Loucy (cell line): ENCODE results near the gene HEATR5B.
"Not testable (repeated sequence)": the region's sequence is repeated elsewhere in the genome, so short reads cannot be mapped to it uniquely, and the experiment has no call there.

Experiments
- H2AFZ ChIP-seq: fragments of 200-600 bp; sonication (generic); 2 replicates; pipeline ENCODE4 v1.6.0; 2016; ENCODE audit warnings: antibody characterized with exemption, mild to moderate bottlenecking, low read length, moderate library complexity
- H3F3A ChIP-seq: fragments of 200-600 bp; 2 replicates; pipeline ENCODE4 v1.6.0; 2016; ENCODE audit warnings: antibody characterized with exemption, low read depth, mild to moderate bottlenecking
- H3K27me3 ChIP-seq: fragments of 200-600 bp; sonication (generic); 2 replicates; pipeline ENCODE4 v1.6.1; 2014; ENCODE audit warnings: low read length, mild to moderate bottlenecking; ENCODE audit not compliant: insufficient read depth, poor library complexity, severe bottlenecking
- H3K36me3 ChIP-seq: fragments of 200-600 bp; sonication (generic); 2 replicates; pipeline ENCODE4 v1.6.1; 2016; ENCODE audit warnings: low read length; ENCODE audit not compliant: insufficient read depth
- H3K4me1 ChIP-seq: fragments of 200-600 bp; sonication (generic); 2 replicates; pipeline ENCODE4 v1.5.1; 2014; ENCODE audit warnings: low read length, mild to moderate bottlenecking; ENCODE audit not compliant: insufficient read depth, poor library complexity, severe bottlenecking
- H3K4me2 ChIP-seq: fragments of 200-600 bp; sonication (generic); 2 replicates; pipeline ENCODE4 v1.6.0; 2014; ENCODE audit warnings: antibody characterized with exemption, low read length, low read depth, mild to moderate bottlenecking; ENCODE audit not compliant: poor library complexity, severe bottlenecking
- H3K4me3 ChIP-seq: fragments of 200-600 bp; sonication (generic); 2 replicates; pipeline ENCODE4 v1.5.1; 2014; ENCODE audit warnings: low read length, mild to moderate bottlenecking, mixed read lengths; ENCODE audit not compliant: poor library complexity, severe bottlenecking
- H3K79me2 ChIP-seq: fragments of 200-600 bp; sonication (generic); 2 replicates; pipeline ENCODE4 v1.6.1; 2014; ENCODE audit warnings: low read length; ENCODE audit not compliant: insufficient read depth
- H3K9ac ChIP-seq: fragments of 200-600 bp; sonication (generic); 2 replicates; pipeline ENCODE4 v1.6.0; 2014; ENCODE audit warnings: mild to moderate bottlenecking, low read depth, low read length, moderate library complexity; ENCODE audit not compliant: poor library complexity, severe bottlenecking
- H3K9me2 ChIP-seq: fragments of 200-600 bp; sonication (generic); replicated peaks from 2 replicates; pipeline ENCODE4 v1.6.1; 2016; ENCODE audit warnings: low read depth, low read length, mixed read lengths
- H3K9me3 ChIP-seq: fragments of 200-600 bp; sonication (generic); 2 replicates; pipeline ENCODE4 v1.6.1; 2014; ENCODE audit warnings: mild to moderate bottlenecking, antibody characterized with exemption, low read length, low read depth; ENCODE audit not compliant: insufficient read depth
- H4K20me1 ChIP-seq: fragments of 200-600 bp; sonication (generic); 2 replicates; pipeline ENCODE4 v1.6.0; 2014; ENCODE audit warnings: antibody characterized with exemption, low read length, mild to moderate bottlenecking; ENCODE audit not compliant: insufficient read depth, poor library complexity, severe bottlenecking
- EZH2phosphoT487 ChIP-seq: fragments of 200-600 bp; IDR thresholded peaks from 2 replicates; pipeline ENCODE4 v1.6.1; 2018; ENCODE audit warnings: antibody characterized with exemption, mild to moderate bottlenecking, moderate library complexity, borderline replicate concordance
- TF ChIP-seq, protein P1 (sequence below): fragments of 200-600 bp; sonication (generic); conservative IDR thresholded peaks from 2 replicates; pipeline ENCODE4 v1.5.1; 2014; ENCODE audit warnings: mild to moderate bottlenecking, antibody characterized with exemption, low read length

HEATR5B gene

DNA sequence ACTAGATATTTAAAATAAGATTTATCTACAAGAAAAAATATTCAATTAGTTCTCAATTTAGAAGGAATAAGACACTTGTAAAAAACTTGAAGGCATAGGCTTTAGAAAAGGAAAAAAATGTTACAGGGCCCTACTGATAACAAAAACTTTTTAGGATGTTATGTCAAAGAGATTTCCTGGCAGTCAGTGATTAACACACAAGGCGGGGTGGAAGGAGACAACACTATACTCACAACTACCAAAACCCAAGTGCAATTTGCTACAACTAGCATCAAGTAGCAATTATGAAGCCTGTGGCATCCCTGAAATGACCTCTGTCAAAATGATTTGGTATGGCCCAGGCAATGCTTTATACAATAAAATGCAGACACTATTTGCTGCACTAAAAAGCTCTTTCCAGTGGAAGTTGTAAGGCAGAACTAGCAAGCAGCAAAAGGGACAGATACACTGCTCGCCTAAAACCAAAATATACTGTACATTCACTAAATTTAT is 133.1 kb downstream of the HEATR5B start:
- H3K9me3 ChIP-seq = no peaks in the 10 kb centered on the region
- TF ChIP-seq, protein P1, sequence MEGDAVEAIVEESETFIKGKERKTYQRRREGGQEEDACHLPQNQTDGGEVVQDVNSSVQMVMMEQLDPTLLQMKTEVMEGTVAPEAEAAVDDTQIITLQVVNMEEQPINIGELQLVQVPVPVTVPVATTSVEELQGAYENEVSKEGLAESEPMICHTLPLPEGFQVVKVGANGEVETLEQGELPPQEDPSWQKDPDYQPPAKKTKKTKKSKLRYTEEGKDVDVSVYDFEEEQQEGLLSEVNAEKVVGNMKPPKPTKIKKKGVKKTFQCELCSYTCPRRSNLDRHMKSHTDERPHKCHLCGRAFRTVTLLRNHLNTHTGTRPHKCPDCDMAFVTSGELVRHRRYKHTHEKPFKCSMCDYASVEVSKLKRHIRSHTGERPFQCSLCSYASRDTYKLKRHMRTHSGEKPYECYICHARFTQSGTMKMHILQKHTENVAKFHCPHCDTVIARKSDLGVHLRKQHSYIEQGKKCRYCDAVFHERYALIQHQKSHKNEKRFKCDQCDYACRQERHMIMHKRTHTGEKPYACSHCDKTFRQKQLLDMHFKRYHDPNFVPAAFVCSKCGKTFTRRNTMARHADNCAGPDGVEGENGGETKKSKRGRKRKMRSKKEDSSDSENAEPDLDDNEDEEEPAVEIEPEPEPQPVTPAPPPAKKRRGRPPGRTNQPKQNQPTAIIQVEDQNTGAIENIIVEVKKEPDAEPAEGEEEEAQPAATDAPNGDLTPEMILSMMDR = no peak
- no peak for TF ChIP-seq EZH2phosphoT487
- no peak overlapping the region for H3K4me2 ChIP-seq
- peaks cover 3% of the 10 kb centered on the region for H3K4me1 ChIP-seq
- no peaks in the 10 kb centered on the region for H3F3A ChIP-seq
- no peaks in the 10 kb centered on the region for H3K27me3 ChIP-seq
- H3K4me3 ChIP-seq = no peak overlapping the region
- H3K9me2 ChIP-seq = no peaks in the 10 kb centered on the region
- H3K9ac ChIP-seq = no peak overlapping the region
- peaks cover 77% of the 10 kb centered on the region for H3K79me2 ChIP-seq
- H2AFZ ChIP-seq = no peak overlapping the region
- H4K20me1 ChIP-seq = peaks cover 23% of the 10 kb centered on the region
- no peaks in the 10 kb centered on the region for H3K36me3 ChIP-seq

DNA sequence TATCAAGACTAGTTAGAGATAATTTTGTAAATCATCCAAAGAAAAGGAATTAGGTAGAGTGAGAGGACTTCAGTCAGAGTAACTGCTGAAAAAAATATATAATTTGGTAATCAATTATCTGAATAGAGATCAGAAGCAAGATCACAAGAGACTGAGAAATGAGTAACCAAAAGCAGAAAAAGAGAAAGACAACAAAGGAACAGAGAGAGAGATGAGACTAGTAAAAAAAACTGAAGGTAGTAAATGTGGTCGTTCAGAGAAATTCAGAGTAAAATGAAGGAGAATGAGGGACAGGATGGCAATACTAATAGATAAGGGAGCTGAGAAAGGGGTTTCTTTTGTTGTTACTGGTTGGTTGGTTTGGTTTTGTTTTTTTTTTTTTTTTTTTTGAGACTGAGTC is 134.3 kb downstream of the HEATR5B start:
- H3K36me3 ChIP-seq = no peaks in the 10 kb centered on the region
- H3K4me1 ChIP-seq = peaks cover 3% of the 10 kb centered on the region
- no peaks in the 10 kb centered on the region for H3K9me3 ChIP-seq
- no peaks in the 10 kb centered on the region for H3K27me3 ChIP-seq
- H2AFZ ChIP-seq = no peak overlapping the region
- no peak overlapping the region for H3K9ac ChIP-seq
- no peak overlapping the region for H3K4me3 ChIP-seq
- H4K20me1 ChIP-seq = peaks cover 17% of the 10 kb centered on the region
- H3K9me2 ChIP-seq = no peaks in the 10 kb centered on the region
- no peak for TF ChIP-seq EZH2phosphoT487
- TF ChIP-seq, protein P1 = no peak
- H3K4me2 ChIP-seq = no peak overlapping the region
- peaks cover 68% of the 10 kb centered on the region for H3K79me2 ChIP-seq
- no peaks in the 10 kb centered on the region for H3F3A ChIP-seq

DNA sequence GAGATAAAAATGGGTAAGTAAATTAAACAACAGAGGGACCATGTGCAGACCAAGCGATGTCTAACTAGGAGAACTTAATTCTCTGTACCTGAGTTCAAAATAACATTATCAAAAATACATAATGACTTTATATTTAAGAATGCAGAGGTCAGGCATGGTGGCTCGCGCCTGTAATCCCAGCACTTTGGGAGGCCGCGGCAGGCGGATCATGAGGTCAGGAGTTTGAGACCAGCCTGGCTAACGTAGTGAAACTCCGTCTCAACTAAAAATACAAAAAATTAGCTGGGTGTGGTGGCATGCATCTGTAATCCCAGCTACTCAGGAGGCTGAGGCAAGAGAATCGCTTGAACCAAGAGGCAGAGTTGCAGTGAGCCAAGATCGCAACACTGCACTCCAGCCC is 138.9 kb downstream of the HEATR5B start:
- H3K4me1 ChIP-seq, H2AFZ ChIP-seq: not testable (repeated sequence)
- H3K79me2 ChIP-seq = peaks cover 47% of the 10 kb centered on the region

DNA sequence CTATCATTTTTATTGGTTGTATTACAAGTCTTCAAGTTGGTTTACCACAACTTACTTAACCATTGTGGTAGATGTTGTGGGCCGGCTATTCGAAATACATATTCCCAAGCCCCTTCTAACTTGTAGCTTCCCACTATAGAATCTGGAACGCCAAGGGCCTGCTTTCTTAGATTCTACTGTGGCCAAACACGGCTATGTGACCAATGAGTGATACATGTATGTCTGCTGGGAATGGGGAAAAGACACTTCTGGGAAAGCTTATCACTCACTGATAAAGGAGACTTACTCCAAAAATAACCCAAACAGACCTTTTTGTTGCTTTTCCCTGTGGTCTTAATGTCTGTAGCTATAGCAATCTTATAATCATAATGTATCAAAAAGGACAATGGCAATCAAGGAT is 142.3 kb downstream of the HEATR5B start:
- Histone ChIP-seq H3K79me2 (peaks cover 28% of the 10 kb centered on the region), H3K9ac (no peak overlapping the region), H3K27me3 (no peaks in the 10 kb centered on the region), H3K4me1 (no peaks in the 10 kb centered on the region), H2AFZ (no peak overlapping the region), H3F3A (no peaks in the 10 kb centered on the region), H3K4me2 (no peak overlapping the region), H3K9me2 (no peaks in the 10 kb centered on the region), H4K20me1 (peaks cover 3% of the 10 kb centered on the region), H3K9me3 (no peaks in the 10 kb centered on the region), H3K36me3 (no peaks in the 10 kb centered on the region), H3K4me3 (no peak overlapping the region)
- TF ChIP-seq, protein P1 = no peak
- TF ChIP-seq EZH2phosphoT487 = no peak

More for the DNA sequence above, 138.9 kb downstream of the HEATR5B start:
- peaks cover 13% of the 10 kb centered on the region for H4K20me1 ChIP-seq
- H3K9ac ChIP-seq, H3K4me2 ChIP-seq, H3F3A ChIP-seq, H3K36me3 ChIP-seq, H3K4me3 ChIP-seq, H3K9me3 ChIP-seq, H3K9me2 ChIP-seq, H3K27me3 ChIP-seq: not testable (repeated sequence)

DNA sequence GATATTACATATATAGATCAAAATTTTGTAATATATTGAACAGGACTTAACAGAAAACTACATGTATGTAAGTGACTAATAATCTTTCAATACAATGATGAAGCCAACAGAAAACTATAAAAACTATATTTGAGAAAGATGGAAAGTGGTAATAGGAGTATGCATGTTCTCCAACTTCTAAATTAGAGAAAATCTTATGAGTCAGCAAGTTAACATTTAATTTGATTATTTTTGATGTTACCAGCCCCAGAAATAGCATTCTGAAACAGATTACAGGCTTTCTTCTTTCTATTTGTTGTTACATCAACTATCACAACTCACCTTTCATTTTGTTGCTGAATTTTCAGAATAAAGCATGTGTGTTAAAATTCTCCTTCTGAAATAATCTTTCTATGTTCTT is 147.6 kb downstream of the HEATR5B start:
- not testable (repeated sequence) for H3K36me3 ChIP-seq, H3K9me2 ChIP-seq, H3K4me3 ChIP-seq, H3F3A ChIP-seq, H3K9me3 ChIP-seq, H3K27me3 ChIP-seq, H3K4me1 ChIP-seq, H4K20me1 ChIP-seq, H3K9ac ChIP-seq, H2AFZ ChIP-seq, H3K4me2 ChIP-seq
- H3K79me2 ChIP-seq = peaks cover 24% of the 10 kb centered on the region
